Measurements from ENCODE around the gene NUDT16L1.

- no peak for TF ChIP-seq EZH2 (IDR thresholded peaks at IDR 0.05)
- TF ChIP-seq POLR2AphosphoS5 (IDR thresholded peaks at IDR 0.05; ENCODE audit: borderline replicate concordance, low read depth, low read length) = no peak
- no peak for TF ChIP-seq FOXP2 (optimal IDR thresholded peaks at IDR 0.05; ENCODE audit: control extremely low read depth, extremely low read length, insufficient read depth)
These were observed 39.1 kb upstream of the NUDT16L1 start for GRCh38 chr16:4654011-4654963.
